WTC11 (cell line): ENCODE data around the gene KRTCAP2. TPM values are rescaled to one million over a fixed set of nuclear protein-coding genes. Genes with fewer than 3 reads are reported as not detected.

ENCODE experiments used
- ATAC-seq: fragments of 200-7000 bp; cut with Tn5 transposase; 2 replicates; pipeline ENCODE4 v1.10.0; 2021; ENCODE audit warnings: mild to moderate bottlenecking, moderate library complexity
- CTCF ChIA-PET: fragments of 300-600 bp; sonication (Branson Sonifier 250); formaldehyde crosslinking; loops from one replicate; lab custom pipeline; 2021; ENCODE audit warnings: antibody characterized with exemption; lab: Charles Lee
- POLR2A ChIA-PET: fragments of 350-600 bp; sonication (Branson Sonifier 250); formaldehyde crosslinking; loops from one replicate; lab custom pipeline; 2021; ENCODE audit warnings: antibody characterized with exemption; lab: Charles Lee
- DNase-seq: peaks from one replicate; pipeline ENCODE4 v3.0.0; 2021; ENCODE audit warnings: low spot score
- H3K27ac Mint-ChIP-seq: 2 replicates; pipeline ENCODE4 v1.8.0; 2021; ENCODE audit warnings: mixed read lengths
- H3K27me3 Mint-ChIP-seq: 2 replicates; pipeline ENCODE4 v1.8.0; 2021; ENCODE audit warnings: low read depth, mild to moderate bottlenecking, moderate library complexity, mixed read lengths
- H3K36me3 Mint-ChIP-seq: 2 replicates; pipeline ENCODE4 v1.8.0; 2021; ENCODE audit warnings: mixed read lengths
- H3K4me1 Mint-ChIP-seq: 2 replicates; pipeline ENCODE4 v1.8.0; 2022; ENCODE audit warnings: mixed read lengths
- H3K4me3 Mint-ChIP-seq: 2 replicates; pipeline ENCODE4 v1.8.0; 2021; ENCODE audit warnings: mild to moderate bottlenecking, moderate library complexity, mixed read lengths
- H3K9me3 Mint-ChIP-seq: 2 replicates; pipeline ENCODE4 v1.8.0; 2021; ENCODE audit warnings: mixed read lengths
- AFF4 ChIP-seq: sonication (generic); formaldehyde crosslinking; IDR thresholded peaks from 2 replicates; pipeline ENCODE4 v1.8.1; 2023; ENCODE audit warnings: mild to moderate bottlenecking, missing genetic modification reagents, borderline replicate concordance
- CREM ChIP-seq: sonication (generic); formaldehyde crosslinking; IDR thresholded peaks from 2 replicates; pipeline ENCODE4 v1.8.1; 2022; ENCODE audit warnings: mild to moderate bottlenecking, missing genetic modification reagents, moderate library complexity
- FOXJ3 ChIP-seq: sonication (generic); formaldehyde crosslinking; IDR thresholded peaks from 2 replicates; pipeline ENCODE4 v1.9.0; 2021; ENCODE audit warnings: missing genetic modification reagents, mild to moderate bottlenecking, borderline replicate concordance
- IRF2 ChIP-seq: sonication (generic); formaldehyde crosslinking; IDR thresholded peaks from 2 replicates; pipeline ENCODE4 v1.8.0; 2022; ENCODE audit warnings: low read depth, missing genetic modification reagents, borderline replicate concordance
- KAT7 ChIP-seq: sonication (generic); formaldehyde crosslinking; IDR thresholded peaks from 2 replicates; pipeline ENCODE4 v1.8.1; 2023; ENCODE audit warnings: missing genetic modification reagents, mild to moderate bottlenecking, borderline replicate concordance
- NFYB ChIP-seq: sonication (generic); formaldehyde crosslinking; conservative IDR thresholded peaks from 2 replicates; pipeline ENCODE4 v1.8.0; 2022; ENCODE audit warnings: low read depth, missing genetic modification reagents
- SMAD4 ChIP-seq: sonication (generic); formaldehyde crosslinking; IDR thresholded peaks from 2 replicates; pipeline ENCODE4 v1.8.0; 2022; ENCODE audit warnings: mild to moderate bottlenecking, missing genetic modification reagents
- SOX15 ChIP-seq: fragments of 250-450 bp; sonication (Bioruptor Pico); IDR thresholded peaks from 2 replicates; pipeline ENCODE4 v1.9.0; 2021; ENCODE audit warnings: mild to moderate bottlenecking
- TEAD4 ChIP-seq: sonication (generic); formaldehyde crosslinking; IDR thresholded peaks from 2 replicates; pipeline ENCODE4 v1.8.0; 2022; ENCODE audit warnings: mild to moderate bottlenecking, missing genetic modification reagents
- ZNF396 ChIP-seq: fragments of 250-450 bp; sonication (Bioruptor Pico); IDR thresholded peaks from 2 replicates; pipeline ENCODE4 v1.8.0; 2021; ENCODE audit warnings: mild to moderate bottlenecking, moderate library complexity, borderline replicate concordance
- ZNF416 ChIP-seq: fragments of 250-450 bp; sonication (Bioruptor Pico); IDR thresholded peaks from 2 replicates; pipeline ENCODE4 v1.9.0; 2021; ENCODE audit warnings: mild to moderate bottlenecking, inconsistent platforms
- ZSCAN18 ChIP-seq: fragments of 250-450 bp; sonication (Bioruptor Pico); IDR thresholded peaks from 2 replicates; pipeline ENCODE4 v2.1.2; 2022; ENCODE audit warnings: mild to moderate bottlenecking, moderate library complexity
- total RNA-seq: library from RNA; stranded (reverse); gene quantifications from 3 replicates; pipeline ENCODE4 v1.2.3, GENCODE V29; 2021
- TF ChIP-seq, protein P1 (sequence below): sonication (generic); formaldehyde crosslinking; IDR thresholded peaks from 2 replicates; pipeline ENCODE4 v1.8.1; 2022; ENCODE audit warnings: mild to moderate bottlenecking, moderate library complexity, missing genetic modification reagents
- TF ChIP-seq, protein P2 (sequence below): sonication (generic); formaldehyde crosslinking; IDR thresholded peaks from 2 replicates; pipeline ENCODE4 v1.8.1; 2023; ENCODE audit warnings: mild to moderate bottlenecking, missing genetic modification reagents, moderate library complexity
- TF ChIP-seq, protein P3 (sequence below): sonication (generic); formaldehyde crosslinking; IDR thresholded peaks from 2 replicates; pipeline ENCODE4 v1.8.0; 2023; ENCODE audit warnings: missing genetic modification reagents
- TF ChIP-seq, protein P4 (sequence below): sonication (generic); formaldehyde crosslinking; conservative IDR thresholded peaks from 2 replicates; pipeline ENCODE4 v1.8.1; 2022; ENCODE audit warnings: mild to moderate bottlenecking, missing genetic modification reagents
- TF ChIP-seq, protein P5 (sequence below): sonication (generic); formaldehyde crosslinking; IDR thresholded peaks from 2 replicates; pipeline ENCODE4 v1.8.0; 2022; ENCODE audit warnings: mild to moderate bottlenecking, missing genetic modification reagents
- TF ChIP-seq, protein P6 (sequence below): sonication (generic); formaldehyde crosslinking; IDR thresholded peaks from 2 replicates; pipeline ENCODE4 v1.8.1; 2022; ENCODE audit warnings: mild to moderate bottlenecking, missing genetic modification reagents, moderate library complexity, borderline replicate concordance

The KRTCAP2 gene
- total RNA-seq, 1 experiment from 2014 or later = 104 TPM

- no peaks in the 10 kb centered on the region for H3K9me3 Mint-ChIP-seq
- peaks cover 21% of the 10 kb centered on the region for H3K4me1 Mint-ChIP-seq
- DNase-seq = no peak
- no peak for ATAC-seq
- H3K4me3 Mint-ChIP-seq = no peak overlapping the region
- POLR2A ChIA-PET = no interaction called here
- no peaks in the 10 kb centered on the region for H3K27me3 Mint-ChIP-seq
- TF ChIP-seq FOXJ3 (CRISPR knock-in tag) = no peak
- TF ChIP-seq SOX15 (CRISPR knock-in tag) = no peak
- TF ChIP-seq SMAD4 (CRISPR knock-in tag) = no peak
- TF ChIP-seq, protein P1, sequence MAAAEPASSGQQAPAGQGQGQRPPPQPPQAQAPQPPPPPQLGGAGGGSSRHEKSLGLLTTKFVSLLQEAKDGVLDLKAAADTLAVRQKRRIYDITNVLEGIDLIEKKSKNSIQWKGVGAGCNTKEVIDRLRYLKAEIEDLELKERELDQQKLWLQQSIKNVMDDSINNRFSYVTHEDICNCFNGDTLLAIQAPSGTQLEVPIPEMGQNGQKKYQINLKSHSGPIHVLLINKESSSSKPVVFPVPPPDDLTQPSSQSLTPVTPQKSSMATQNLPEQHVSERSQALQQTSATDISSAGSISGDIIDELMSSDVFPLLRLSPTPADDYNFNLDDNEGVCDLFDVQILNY (CRISPR knock-in tag) = no peak
- TF ChIP-seq CREM (CRISPR knock-in tag) = no peak
- TF ChIP-seq, protein P2, sequence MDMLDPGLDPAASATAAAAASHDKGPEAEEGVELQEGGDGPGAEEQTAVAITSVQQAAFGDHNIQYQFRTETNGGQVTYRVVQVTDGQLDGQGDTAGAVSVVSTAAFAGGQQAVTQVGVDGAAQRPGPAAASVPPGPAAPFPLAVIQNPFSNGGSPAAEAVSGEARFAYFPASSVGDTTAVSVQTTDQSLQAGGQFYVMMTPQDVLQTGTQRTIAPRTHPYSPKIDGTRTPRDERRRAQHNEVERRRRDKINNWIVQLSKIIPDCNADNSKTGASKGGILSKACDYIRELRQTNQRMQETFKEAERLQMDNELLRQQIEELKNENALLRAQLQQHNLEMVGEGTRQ (CRISPR knock-in tag) = no peak
- TF ChIP-seq IRF2 (CRISPR knock-in tag) = no peak
- TF ChIP-seq, protein P3, sequence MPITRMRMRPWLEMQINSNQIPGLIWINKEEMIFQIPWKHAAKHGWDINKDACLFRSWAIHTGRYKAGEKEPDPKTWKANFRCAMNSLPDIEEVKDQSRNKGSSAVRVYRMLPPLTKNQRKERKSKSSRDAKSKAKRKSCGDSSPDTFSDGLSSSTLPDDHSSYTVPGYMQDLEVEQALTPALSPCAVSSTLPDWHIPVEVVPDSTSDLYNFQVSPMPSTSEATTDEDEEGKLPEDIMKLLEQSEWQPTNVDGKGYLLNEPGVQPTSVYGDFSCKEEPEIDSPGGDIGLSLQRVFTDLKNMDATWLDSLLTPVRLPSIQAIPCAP (CRISPR knock-in tag) = no peak
- TF ChIP-seq ZSCAN18 (CRISPR knock-in tag) = no peak
- no peak for TF ChIP-seq ZNF396 (CRISPR knock-in tag)
- TF ChIP-seq ZNF416 = no peak
- TF ChIP-seq, protein P4, sequence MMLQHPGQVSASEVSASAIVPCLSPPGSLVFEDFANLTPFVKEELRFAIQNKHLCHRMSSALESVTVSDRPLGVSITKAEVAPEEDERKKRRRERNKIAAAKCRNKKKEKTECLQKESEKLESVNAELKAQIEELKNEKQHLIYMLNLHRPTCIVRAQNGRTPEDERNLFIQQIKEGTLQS (CRISPR knock-in tag) = no peak
- TF ChIP-seq TEAD4 (CRISPR knock-in tag) = no peak
- TF ChIP-seq NFYB (CRISPR knock-in tag) = no peak
- TF ChIP-seq KAT7 = no peak
- TF ChIP-seq, protein P5, sequence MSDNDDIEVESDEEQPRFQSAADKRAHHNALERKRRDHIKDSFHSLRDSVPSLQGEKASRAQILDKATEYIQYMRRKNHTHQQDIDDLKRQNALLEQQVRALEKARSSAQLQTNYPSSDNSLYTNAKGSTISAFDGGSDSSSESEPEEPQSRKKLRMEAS (CRISPR knock-in tag) = no peak
- TF ChIP-seq, protein P6, sequence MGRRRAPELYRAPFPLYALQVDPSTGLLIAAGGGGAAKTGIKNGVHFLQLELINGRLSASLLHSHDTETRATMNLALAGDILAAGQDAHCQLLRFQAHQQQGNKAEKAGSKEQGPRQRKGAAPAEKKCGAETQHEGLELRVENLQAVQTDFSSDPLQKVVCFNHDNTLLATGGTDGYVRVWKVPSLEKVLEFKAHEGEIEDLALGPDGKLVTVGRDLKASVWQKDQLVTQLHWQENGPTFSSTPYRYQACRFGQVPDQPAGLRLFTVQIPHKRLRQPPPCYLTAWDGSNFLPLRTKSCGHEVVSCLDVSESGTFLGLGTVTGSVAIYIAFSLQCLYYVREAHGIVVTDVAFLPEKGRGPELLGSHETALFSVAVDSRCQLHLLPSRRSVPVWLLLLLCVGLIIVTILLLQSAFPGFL (CRISPR knock-in tag) = no peak
- TF ChIP-seq AFF4 (CRISPR knock-in tag) = no peak
- TF ChIP-seq, all 79 proteins: peak for 0
- CTCF ChIA-PET = interaction anchor here (1.1 to 5.9 kb wide), 4 partner anchors 8 to 48 kb away, joined by 3 to 52 read pairs (median 27); no protein-coding TSS in a partner anchor
- Mint-ChIP-seq H3K36me3 (peaks cover 40% of the 10 kb centered on the region), H3K27ac (no peak overlapping the region)
These were observed 4.8 kb upstream of the KRTCAP2 start for GRCh38 chr1:155177918-155178281.
